ENCODE data around the gene ARHGAP26. TPM values are rescaled to one million over a fixed set of nuclear protein-coding genes. Genes with fewer than 3 reads are reported as not detected.

Gene ARHGAP26
- total and polyA plus RNA-seq, 2 donors (not counting 3 experiments of a cell fraction or from before 2014, with no cell fraction given) = 3.1 to 16.2 TPM

- H3K4me2 ChIP-seq (ENCODE audit: insufficient read depth, low read length) = no peak overlapping the region
- dilution Hi-C loops (cut with MboI; ENCODE audit: extremely low pct_ligation_motif_present, low sequenced_read_pairs) = no loop called here
- H3K4me3 ChIP-seq (replicated peaks in 1 of 3; ENCODE audit: insufficient read depth in 1 of 3, low read depth in 1 of 3, low read length in 3 of 3) = no peak overlapping the region
- POLR2A ChIA-PET = interaction anchor here (1.1 kb wide), 1 partner anchor 367 kb away, joined by 5 read pairs; the partner anchor contains the start of gene NR3C1
- no peaks in the 10 kb centered on the region for H3K9me3 ChIP-seq (replicated peaks; ENCODE audit: control insufficient read depth, insufficient read depth, low read length)
- DNase-seq (ENCODE audit: low read depth, low spot score) (no peak), FAIRE-seq (no peak)
- no peaks in the 10 kb centered on the region for H3K27me3 ChIP-seq (ENCODE audit: control insufficient read depth in 2 of 2, insufficient read depth in 2 of 2, low read length in 2 of 2)
- no peaks in the 10 kb centered on the region for H4K20me1 ChIP-seq (replicated peaks; ENCODE audit: control insufficient read depth, extremely low read depth, insufficient read depth, low read length)
- H2AFZ ChIP-seq (ENCODE audit: low read depth, low read length) = no peak overlapping the region
- no peaks in the 10 kb centered on the region for H3K36me3 ChIP-seq (ENCODE audit: control insufficient read depth in 2 of 2, extremely low read depth in 1 of 2, insufficient read depth in 2 of 2, low read length in 2 of 2)
- no TSS peak for BruUV-seq (replicated peaks)
- no peaks in the 10 kb centered on the region for H3K9me1 ChIP-seq (replicated peaks; ENCODE audit: control insufficient read depth, extremely low read depth, insufficient read depth, low read length)
- CTCF ChIA-PET = interaction anchor here (0.9 to 1.5 kb wide), 4 partner anchors 25 to 368 kb away, joined by 3 to 7 read pairs (median 4); partner anchors contain the start of gene NR3C1
- H3K79me2 ChIP-seq (ENCODE audit: control insufficient read depth, insufficient read depth, low read length) = no peaks in the 10 kb centered on the region
- no peak overlapping the region for H3K27ac ChIP-seq (ENCODE audit: insufficient read depth, low read depth, low read length)
- H3K9ac ChIP-seq (replicated peaks; ENCODE audit: extremely low read depth, insufficient read depth, low read length) = no peak overlapping the region
- peaks cover 22% of the 10 kb centered on the region for H3K4me1 ChIP-seq (ENCODE audit: control insufficient read depth, extremely low read depth, insufficient read depth, low read length)
- peak; percentile 3 for TF ChIP-seq FOS (IDR thresholded peaks at IDR 0.05; ENCODE audit: borderline replicate concordance, insufficient read depth, low read length)
- no peak for TF ChIP-seq EZH2 (IDR thresholded peaks at IDR 0.05; ENCODE audit: borderline replicate concordance, low read depth, low read length, severe bottlenecking)
- intact Hi-C loops (cut with micrococcal nuclease) = loop anchor here (2.0 kb wide), 2 partner anchors 34 to 54 kb away; no protein-coding TSS in a partner anchor
Measured at GRCh38 chr5:143036146-143036927, 266.2 kb downstream of the ARHGAP26 start.

DNA sequence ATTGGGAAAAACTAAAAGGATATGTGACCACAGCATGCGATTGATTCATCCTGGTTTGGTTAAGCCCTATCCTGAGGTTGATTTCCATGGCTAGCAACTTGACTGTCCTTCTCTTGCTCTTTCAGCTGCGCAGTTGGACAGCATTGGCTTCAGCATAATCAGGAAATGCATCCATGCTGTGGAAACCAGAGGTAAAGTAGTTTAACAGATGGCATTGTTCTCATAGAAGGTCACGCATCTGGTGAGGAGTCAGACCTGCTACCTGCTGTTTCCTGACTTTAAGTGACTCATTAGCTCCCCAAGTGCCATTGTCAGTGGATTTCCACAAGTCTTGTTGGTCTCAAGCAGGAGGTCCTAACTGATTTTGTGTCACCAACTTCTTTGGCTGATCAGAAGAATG is 266.9 kb downstream of the ARHGAP26 start:
- H3K4me2 ChIP-seq (ENCODE audit: insufficient read depth, low read length) = peak overlapping the region; percentile 19
- H3K9me1 ChIP-seq (replicated peaks; ENCODE audit: control insufficient read depth, extremely low read depth, insufficient read depth, low read length) = no peaks in the 10 kb centered on the region
- H2AFZ ChIP-seq (ENCODE audit: low read depth, low read length) = no peak overlapping the region
- DNase-seq (ENCODE audit: low read depth, low spot score) (peak; percentile 88), FAIRE-seq (peak; percentile 82)
- H3K9me3 ChIP-seq (replicated peaks; ENCODE audit: control insufficient read depth, insufficient read depth, low read length) = no peaks in the 10 kb centered on the region
- H3K4me1 ChIP-seq (ENCODE audit: control insufficient read depth, extremely low read depth, insufficient read depth, low read length) = peaks cover 22% of the 10 kb centered on the region
- intact Hi-C loops (cut with micrococcal nuclease) (loop anchor here (1.0 to 2.0 kb wide), 3 partner anchors 34 to 89 kb away; no protein-coding TSS in a partner anchor), dilution Hi-C loops (cut with MboI; ENCODE audit: extremely low pct_ligation_motif_present, low sequenced_read_pairs) (no loop called here)
- H4K20me1 ChIP-seq (replicated peaks; ENCODE audit: control insufficient read depth, extremely low read depth, insufficient read depth, low read length) = no peaks in the 10 kb centered on the region
- POLR2A ChIA-PET = interaction anchor here (1.1 kb wide), 1 partner anchor 366 kb away, joined by 5 read pairs; the partner anchor contains the start of gene NR3C1
- no TSS peak for BruUV-seq (replicated peaks)
- H3K79me2 ChIP-seq (ENCODE audit: control insufficient read depth, insufficient read depth, low read length) = no peaks in the 10 kb centered on the region
- no peak for TF ChIP-seq POLR2A (IDR thresholded peaks at IDR 0.05; ENCODE audit: low read depth, low read length)
- TF ChIP-seq, protein P1, sequence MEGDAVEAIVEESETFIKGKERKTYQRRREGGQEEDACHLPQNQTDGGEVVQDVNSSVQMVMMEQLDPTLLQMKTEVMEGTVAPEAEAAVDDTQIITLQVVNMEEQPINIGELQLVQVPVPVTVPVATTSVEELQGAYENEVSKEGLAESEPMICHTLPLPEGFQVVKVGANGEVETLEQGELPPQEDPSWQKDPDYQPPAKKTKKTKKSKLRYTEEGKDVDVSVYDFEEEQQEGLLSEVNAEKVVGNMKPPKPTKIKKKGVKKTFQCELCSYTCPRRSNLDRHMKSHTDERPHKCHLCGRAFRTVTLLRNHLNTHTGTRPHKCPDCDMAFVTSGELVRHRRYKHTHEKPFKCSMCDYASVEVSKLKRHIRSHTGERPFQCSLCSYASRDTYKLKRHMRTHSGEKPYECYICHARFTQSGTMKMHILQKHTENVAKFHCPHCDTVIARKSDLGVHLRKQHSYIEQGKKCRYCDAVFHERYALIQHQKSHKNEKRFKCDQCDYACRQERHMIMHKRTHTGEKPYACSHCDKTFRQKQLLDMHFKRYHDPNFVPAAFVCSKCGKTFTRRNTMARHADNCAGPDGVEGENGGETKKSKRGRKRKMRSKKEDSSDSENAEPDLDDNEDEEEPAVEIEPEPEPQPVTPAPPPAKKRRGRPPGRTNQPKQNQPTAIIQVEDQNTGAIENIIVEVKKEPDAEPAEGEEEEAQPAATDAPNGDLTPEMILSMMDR (IDR thresholded peaks at IDR 0.05; ENCODE audit: extremely low read depth in 1 of 2, insufficient read depth in 1 of 2, low read depth in 1 of 2, low read length in 2 of 2) = no peak
- no peak for TF ChIP-seq EZH2 (IDR thresholded peaks at IDR 0.05; ENCODE audit: borderline replicate concordance, low read depth, low read length, severe bottlenecking)
- TF ChIP-seq FOS (IDR thresholded peaks at IDR 0.05; ENCODE audit: borderline replicate concordance, insufficient read depth, low read length) = peak; percentile 56
- TF ChIP-seq, protein P2, sequence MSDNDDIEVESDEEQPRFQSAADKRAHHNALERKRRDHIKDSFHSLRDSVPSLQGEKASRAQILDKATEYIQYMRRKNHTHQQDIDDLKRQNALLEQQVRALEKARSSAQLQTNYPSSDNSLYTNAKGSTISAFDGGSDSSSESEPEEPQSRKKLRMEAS (IDR thresholded peaks at IDR 0.05; ENCODE audit: insufficient read depth, insufficient read length) = no peak
- TF ChIP-seq JUN (IDR thresholded peaks at IDR 0.05; ENCODE audit: borderline replicate concordance, insufficient read depth, insufficient read length, low read depth) = peak; percentile 92
- TF ChIP-seq POLR2AphosphoS5 (IDR thresholded peaks at IDR 0.05; ENCODE audit: insufficient read depth, low read depth, low read length) = peak; percentile 49
- H3K27me3 ChIP-seq (ENCODE audit: control insufficient read depth in 2 of 2, insufficient read depth in 2 of 2, low read length in 2 of 2) = no peaks in the 10 kb centered on the region
- no peak overlapping the region for H3K9ac ChIP-seq (replicated peaks; ENCODE audit: extremely low read depth, insufficient read depth, low read length)
- CTCF ChIA-PET = interaction anchor here (0.9 to 1.5 kb wide), 5 partner anchors 23 to 367 kb away, joined by 3 to 7 read pairs (median 4); partner anchors contain the start of gene NR3C1
- peak overlapping the region; percentile 3 for H3K27ac ChIP-seq (ENCODE audit: insufficient read depth, low read depth, low read length)
- no peak overlapping the region for H3K4me3 ChIP-seq (replicated peaks in 1 of 3; ENCODE audit: insufficient read depth in 1 of 3, low read depth in 1 of 3, low read length in 3 of 3)
- H3K36me3 ChIP-seq (ENCODE audit: control insufficient read depth in 2 of 2, extremely low read depth in 1 of 2, insufficient read depth in 2 of 2, low read length in 2 of 2) = no peaks in the 10 kb centered on the region
